IMR-90 (cell line): ENCODE results near the gene ZFPM1. TPM values are rescaled to one million over a fixed set of nuclear protein-coding genes. Genes with fewer than 3 reads are reported as not detected.

ENCODE experiments used
- ATAC-seq: fragments of 200-7000 bp; cut with Tn5 transposase; 2 replicates; pipeline ENCODE4 v1.9.1; 2020; ENCODE audit warnings: low read depth, mild to moderate bottlenecking, moderate library complexity
- BruUV-seq: library from RNA; stranded (reverse); fragments of 400-500 nt; replicated peaks from 2 replicates; lab custom pipeline; 2021; lab: Mats Ljungman, UMichigan
- CTCF ChIA-PET: fragments of 300-600 bp; formaldehyde crosslinking; extraction: SDS; loops from one replicate; lab custom pipeline; 2021; ENCODE audit warnings: antibody characterized with exemption; lab: Yijun Ruan, JAX
- POLR2A ChIA-PET: fragments of 300-600 bp; sonication (Branson Sonifier 250); formaldehyde crosslinking; loops from one replicate; lab custom pipeline; 2022; ENCODE audit warnings: antibody characterized with exemption; ENCODE audit not compliant: unreplicated experiment; lab: Charles Lee
- DNase-seq: peaks from one replicate; pipeline ENCODE4 v3.0.0; 2013
- H2AFZ ChIP-seq: replicated peaks from 2 replicates; pipeline ENCODE3; 2013; ENCODE audit warnings: low read length, mild to moderate bottlenecking; ENCODE audit not compliant: poor library complexity
- H2AK5ac ChIP-seq: 2 replicates; pipeline ENCODE4 v1.6.1; 2013; ENCODE audit warnings: low read depth, low read length, inconsistent platforms
- H2AK9ac ChIP-seq: replicated peaks from 2 replicates; pipeline ENCODE3; 2013; ENCODE audit warnings: mild to moderate bottlenecking, low read depth, low read length, moderate library complexity; ENCODE audit not compliant: poor library complexity
- H2BK120ac ChIP-seq: 2 replicates; pipeline ENCODE4 v1.6.1; 2013; ENCODE audit warnings: low read depth, low read length, inconsistent platforms
- H2BK15ac ChIP-seq: 3 replicates; pipeline ENCODE4 v1.6.1; 2013; ENCODE audit warnings: low read depth, low read length, inconsistent platforms
- H2BK20ac ChIP-seq: 2 replicates; pipeline ENCODE4 v1.6.1; 2013; ENCODE audit warnings: low read depth, mild to moderate bottlenecking, inconsistent platforms, low read length, moderate library complexity
- H2BK5ac ChIP-seq: 2 replicates; pipeline ENCODE4 v1.6.1; 2013; ENCODE audit warnings: mild to moderate bottlenecking, low read depth, low read length, inconsistent platforms; ENCODE audit not compliant: poor library complexity, severe bottlenecking
- H3K14ac ChIP-seq: replicated peaks from 2 replicates; pipeline ENCODE4 v1.6.1; 2013; ENCODE audit warnings: low read depth, low read length, inconsistent platforms
- H3K18ac ChIP-seq: 2 replicates; pipeline ENCODE4 v1.6.1; 2013; ENCODE audit warnings: low read depth, low read length, control low read depth
- H3K23ac ChIP-seq: 2 replicates; pipeline ENCODE4 v1.6.1; 2013; ENCODE audit warnings: low read depth, low read length, inconsistent platforms
- H3K27ac ChIP-seq: 2 replicates; pipeline ENCODE4 v1.5.1; 2013; ENCODE audit warnings: mild to moderate bottlenecking, control low read depth, low read length; ENCODE audit not compliant: insufficient read depth
- H3K27me3 ChIP-seq: 2 replicates; pipeline ENCODE4 v1.6.1; 2013; ENCODE audit warnings: low read length; ENCODE audit not compliant: control insufficient read depth, insufficient read depth
- H3K36me3 ChIP-seq: 2 replicates; pipeline ENCODE4 v1.6.1; 2013; ENCODE audit warnings: low read length, mixed read lengths; ENCODE audit not compliant: control insufficient read depth, insufficient read depth
- H3K4ac ChIP-seq: 2 replicates; pipeline ENCODE4 v1.6.1; 2013; ENCODE audit warnings: low read depth, low read length, inconsistent platforms
- H3K4me1 ChIP-seq: 2 replicates; pipeline ENCODE4 v1.6.1; 2013; ENCODE audit warnings: low read length, mixed read lengths; ENCODE audit not compliant: control insufficient read depth, insufficient read depth
- H3K4me2 ChIP-seq: 2 replicates; pipeline ENCODE4 v1.6.1; 2013; ENCODE audit warnings: low read depth, mild to moderate bottlenecking, control low read depth, low read length, moderate library complexity
- H3K4me3 ChIP-seq: 2 replicates; pipeline ENCODE4 v1.5.1; 2013; ENCODE audit warnings: low read depth, mild to moderate bottlenecking, control low read depth, low read length, moderate library complexity; ENCODE audit not compliant: insufficient read depth
- H3K56ac ChIP-seq: 2 replicates; pipeline ENCODE4 v1.6.1; 2013; ENCODE audit warnings: low read length, inconsistent platforms; ENCODE audit not compliant: insufficient read depth; ENCODE audit errors: extremely low read depth
- H3K79me1 ChIP-seq, 2 experiments: 2 replicates each; pipeline ENCODE4 v1.6.1; 2013; ENCODE audit warnings: low read length in 2 of 2, inconsistent platforms in 1 of 2, low read depth in 1 of 2
- H3K9ac ChIP-seq: 2 replicates; pipeline ENCODE4 v1.6.1; 2013; ENCODE audit warnings: low read depth, low read length, control low read depth
- H3K9me1 ChIP-seq: 2 replicates; pipeline ENCODE4 v1.6.1; 2013; ENCODE audit warnings: low read length, inconsistent platforms; ENCODE audit not compliant: insufficient read depth
- H3K9me3 ChIP-seq: 2 replicates; pipeline ENCODE4 v1.6.1; 2013; ENCODE audit warnings: low read length; ENCODE audit not compliant: control insufficient read depth, insufficient read depth
- H4K20me1 ChIP-seq: 2 replicates; pipeline ENCODE4 v1.6.1; 2013; ENCODE audit warnings: low read length, inconsistent platforms; ENCODE audit not compliant: insufficient read depth
- H4K5ac ChIP-seq: 2 replicates; pipeline ENCODE4 v1.6.1; 2013; ENCODE audit warnings: mild to moderate bottlenecking, low read depth, low read length, control low read depth
- H4K8ac ChIP-seq, 2 experiments: 2 replicates each; pipeline ENCODE4 v1.6.1; 2013; ENCODE audit warnings: low read depth in 2 of 2, low read length in 2 of 2, control low read depth in 1 of 2, inconsistent platforms in 1 of 2
- H4K91ac ChIP-seq: 2 replicates; pipeline ENCODE4 v1.6.1; 2013; ENCODE audit warnings: low read depth, low read length, inconsistent platforms; ENCODE audit not compliant: insufficient read depth
- BHLHE40 ChIP-seq: fragments of 150-350 bp; IDR thresholded peaks from 2 replicates; pipeline ENCODE4 v1.6.1; 2016; ENCODE audit warnings: mild to moderate bottlenecking, low read depth, low read length
- CEBPB ChIP-seq: IDR thresholded peaks from 2 replicates; pipeline ENCODE4 v1.6.1; 2012; ENCODE audit warnings: low read depth, low read length, improper control_type of control experiment
- CHD1 ChIP-seq: IDR thresholded peaks from 2 replicates; pipeline ENCODE4 v1.6.1; 2012; ENCODE audit warnings: low read depth, low read length, improper control_type of control experiment
- CTCF ChIP-seq: conservative IDR thresholded peaks from 2 replicates; pipeline ENCODE4 v1.5.1; 2012; ENCODE audit warnings: mild to moderate bottlenecking, low read depth, low read length, improper control_type of control experiment
- ELK1 ChIP-seq: fragments of 150-350 bp; IDR thresholded peaks from 2 replicates; pipeline ENCODE4 v1.6.1; 2016; ENCODE audit warnings: low read depth, mild to moderate bottlenecking, low read length, moderate library complexity, borderline replicate concordance
- FOS ChIP-seq: fragments of 150-350 bp; IDR thresholded peaks from 2 replicates; pipeline ENCODE4 v1.6.1; 2016; ENCODE audit warnings: low read depth, low read length
- MAFK ChIP-seq: IDR thresholded peaks from 2 replicates; pipeline ENCODE4 v1.6.1; 2012; ENCODE audit warnings: low read depth, low read length, improper control_type of control experiment
- MAZ ChIP-seq: IDR thresholded peaks from 2 replicates; pipeline ENCODE4 v1.6.1; 2012; ENCODE audit warnings: low read depth, mild to moderate bottlenecking, low read length, improper control_type of control experiment, moderate library complexity, borderline replicate concordance
- MXI1 ChIP-seq: IDR thresholded peaks from 2 replicates; pipeline ENCODE4 v1.6.1; 2012; ENCODE audit warnings: low read depth, mild to moderate bottlenecking, low read length, moderate library complexity, borderline replicate concordance
- NFE2L2 ChIP-seq: fragments of 150-350 bp; IDR thresholded peaks from 2 replicates; pipeline ENCODE4 v1.6.1; 2016; ENCODE audit warnings: low read depth, mild to moderate bottlenecking, low read length
- POLR2A ChIP-seq: IDR thresholded peaks from 2 replicates; pipeline ENCODE4 v1.6.1; 2012; ENCODE audit warnings: mild to moderate bottlenecking, low read depth, low read length
- RAD21 ChIP-seq: IDR thresholded peaks from 2 replicates; pipeline ENCODE4 v1.6.1; 2012; ENCODE audit warnings: low read length, improper control_type of control experiment
- RCOR1 ChIP-seq: IDR thresholded peaks from 2 replicates; pipeline ENCODE4 v1.6.1; 2012; ENCODE audit warnings: mild to moderate bottlenecking, low read length, improper control_type of control experiment; ENCODE audit not compliant: insufficient replicate concordance
- RFX5 ChIP-seq: IDR thresholded peaks from 2 replicates; pipeline ENCODE4 v1.8.0; 2012; ENCODE audit warnings: low read depth, mild to moderate bottlenecking, low read length, moderate library complexity
- SMC3 ChIP-seq: fragments of 150-350 bp; IDR thresholded peaks from 2 replicates; pipeline ENCODE4 v1.6.1; 2016; ENCODE audit warnings: low read depth, mild to moderate bottlenecking, antibody characterized with exemption, low read length, moderate library complexity
- USF2 ChIP-seq: fragments of 150-350 bp; IDR thresholded peaks from 2 replicates; pipeline ENCODE4 v1.6.1; 2017; ENCODE audit warnings: mild to moderate bottlenecking, antibody characterized with exemption, low read length, low read depth
- WGBS, 2 experiments: methylation state at CpG; one replicate each; pipeline versions ENCODE4 v1.1.5 to v1.1.7; 2013; ENCODE audit warnings: missing lambda C conversion rate in 2 of 2; ENCODE audit not compliant: insufficient read length in 1 of 2; ENCODE audit errors: extremely low coverage in 2 of 2; 5-methylcytosine and 5-hydroxymethylcytosine counted together
- dilution Hi-C: fragments of 300-500 bp; cut with HindIII; formaldehyde crosslinking; loops from one replicate; pipeline ENCODE4 v1.14.3; 2018; ENCODE audit warnings: low sequenced_read_pairs; ENCODE audit not compliant: unreplicated experiment
- in situ Hi-C: fragments of 300-500 bp; cut with MboI; formaldehyde crosslinking; loops from 3 replicates; pipeline ENCODE4 v1.14.3; 2019; ENCODE audit warnings: low sequenced_read_pairs, inconsistent platforms, mixed read lengths
- intact Hi-C: fragments of 100-400 bp; cut with micrococcal nuclease; formaldehyde crosslinking; loops from 2 replicates; pipeline ENCODE4 v1.10.0; 2022
- polyA plus RNA-seq, 3 experiments: library from polyadenylated mRNA; depleted of rRNA; stranded (reverse); fragments of >200 nt; gene quantifications; 2 replicates each; pipeline ENCODE4 v1.2.3, GENCODE V29; 2012; ENCODE audit warnings: low replicate concordance in 1 of 3
- total RNA-seq: library from RNA; depleted of rRNA; stranded (reverse); fragments of >200 nt; gene quantifications from 2 replicates; pipeline ENCODE4 v1.2.3, GENCODE V29; 2012

Gene ZFPM1
- total and polyA plus RNA-seq, 2 of the 4 experiments (the other 2 are of a cell fraction): 0.36 to 1.1 TPM

GRCh38 chr16:88508376-88508867 lies 55.3 kb downstream of the ZFPM1 start:
- Histone ChIP-seq H3K9me1 (no peaks in the 10 kb centered on the region), H4K8ac (no peak overlapping the region), H3K23ac (no peak overlapping the region), H3K14ac (no peak overlapping the region), H3K79me1 (no peaks in the 10 kb centered on the region), H3K56ac (no peak overlapping the region), H3K9me3 (no peaks in the 10 kb centered on the region), H3K36me3 (peaks cover 1% of the 10 kb centered on the region; the same call in 1 of the 2 replicates), H3K4me2 (no peak overlapping the region), H3K4me1 (no peaks in the 10 kb centered on the region), H3K9ac (no peak overlapping the region), H4K20me1 (peaks cover 7% of the 10 kb centered on the region), H2BK120ac (no peak overlapping the region), H2AFZ (no peak overlapping the region), H3K27me3 (no peaks in the 10 kb centered on the region), H3K18ac (no peak overlapping the region), H4K5ac (no peak overlapping the region), H2AK9ac (no peak overlapping the region), H3K27ac (no peak overlapping the region), H2BK20ac (no peak overlapping the region), H3K4ac (no peak overlapping the region), H4K91ac (no peak overlapping the region), H2BK15ac (no peak overlapping the region), H2AK5ac (no peak overlapping the region), H2BK5ac (no peak overlapping the region), H3K4me3 (no peak overlapping the region)
- BruUV-seq: no TSS peak
- DNase-seq (no peak), ATAC-seq (no peak)
- in situ Hi-C loops: no loop called here
- no CpG with 5 or more reads among the region's 13 CpGs for WGBS, 2 experiments
- ChIA-PET POLR2A (no interaction called here), CTCF (no interaction called here)
- dilution Hi-C loops: no loop called here
- no peak for TF ChIP-seq RAD21
- TF ChIP-seq CHD1: no peak
- TF ChIP-seq MAZ: no peak
- TF ChIP-seq POLR2A: no peak
- TF ChIP-seq MXI1: no peak
- no peak for TF ChIP-seq NFE2L2
- TF ChIP-seq RFX5: no peak
- TF ChIP-seq RCOR1: no peak
- TF ChIP-seq CEBPB: no peak
- TF ChIP-seq MAFK: no peak
- no peak for TF ChIP-seq SMC3
- TF ChIP-seq USF2: no peak
- no peak for TF ChIP-seq ELK1
- TF ChIP-seq CTCF: no peak
- no peak for TF ChIP-seq FOS
- TF ChIP-seq BHLHE40: no peak
- intact Hi-C loops: no loop called here
